Heart right ventricle (tissue), 16 donors: ENCODE results near the gene DPH3. TPM values are rescaled to one million over a fixed set of nuclear protein-coding genes. Genes with fewer than 3 reads are reported as not detected.

Experiments used
- ATAC-seq, 8 donors: fragments of 200-7000 bp; cut with Tn5 transposase; one replicate each; pipeline ENCODE4 v1.9.1; 2020; ENCODE audit warnings: mild to moderate bottlenecking in 8 of 8, moderate library complexity in 8 of 8, moderate number of reproducible peaks in 1 of 8
- DNase-seq, 2 donors: peaks; one replicate each; pipeline ENCODE4 v3.0.0-alpha.2; 2020
- H3K27ac ChIP-seq, 10 donors: fragments of 200-600 bp; sonication (generic) in 2 of 10; one replicate each; pipeline versions ENCODE4 v1.5.0 to v1.8.0; 2020 to 2022; ENCODE audit warnings: mild to moderate bottlenecking in 3 of 10
- H3K27me3 ChIP-seq, 7 donors: fragments of 200-600 bp; one replicate each; pipeline ENCODE4 v1.8.0; 2021 to 2022; ENCODE audit warnings: mild to moderate bottlenecking in 2 of 7
- H3K36me3 ChIP-seq, 9 donors: fragments of 200-600 bp; sonication (generic) in 1 of 9; one replicate each; pipeline versions ENCODE4 v1.5.0 to v1.8.0; 2020 to 2022; ENCODE audit warnings: mild to moderate bottlenecking in 2 of 9
- H3K4me1 ChIP-seq, 9 donors: fragments of 200-600 bp; sonication (generic) in 1 of 9; one replicate each; pipeline versions ENCODE4 v1.5.0 to v1.8.0; 2020 to 2022; ENCODE audit warnings: mild to moderate bottlenecking in 4 of 9
- H3K4me3 ChIP-seq, 10 donors: fragments of 200-600 bp; sonication (generic) in 2 of 10; one replicate each; pipeline versions ENCODE4 v1.5.0 to v1.8.0; 2020 to 2022; ENCODE audit warnings: mild to moderate bottlenecking in 7 of 10, moderate library complexity in 2 of 10
- H3K9me3 ChIP-seq, 11 donors: fragments of 200-600 bp in 10 of 11; sonication (generic) in 2 of 11; one replicate each; pipeline versions ENCODE4 v1.5.0 to v1.8.0; 2013 to 2022; ENCODE audit warnings: mild to moderate bottlenecking in 2 of 11, control low read depth in 1 of 11, moderate library complexity in 1 of 11
- CTCF ChIP-seq, 9 donors: fragments of 200-600 bp; sonication (generic) in 2 of 9; IDR thresholded peaks; one replicate each; pipeline versions ENCODE4 v1.5.0 to v1.8.0; 2021 to 2022; ENCODE audit warnings: antibody characterized with exemption in 9 of 9, mild to moderate bottlenecking in 5 of 9, moderate library complexity in 1 of 9
- WGBS, 2 donors: extraction: QIAGEN DNeasy Blood & Tissue Kit; methylation state at CpG; one replicate each; pipeline ENCODE4 v1.1.7; 2013; ENCODE audit warnings: inconsistent platforms in 1 of 2; 5-methylcytosine and 5-hydroxymethylcytosine counted together
- intact Hi-C, 10 donors: fragments of 100-400 bp; cut with DNase I; formaldehyde crosslinking; loops; one replicate each; pipeline versions ENCODE4 v1.11.1 to v1.14.2; 2022
- polyA plus RNA-seq, 2 donors: library from polyadenylated mRNA; stranded (reverse); fragments of 200-250 nt; gene quantifications; one replicate each; pipeline ENCODE4 v1.2.3, GENCODE V29; 2013
- total RNA-seq, 10 donors: library from RNA; stranded (reverse); fragmentation: NEBNext Ultra II Directional in 3 of 10; extraction: Animal tissue kit (Norgen Biotek cat#: 25700) in 3 of 10; gene quantifications; one replicate each; pipeline versions ENCODE4 v1.2.1 to v1.2.4, GENCODE V29; 2021 to 2023
- donor health status: Arrhythmogenic right ventricular cardiomyopathy.
- donor health status: ischemic (EF 13 %, LVEDD 7.1; RV severe dilation, severe dysfunction).
- donor health status: healthy with polysubstance abuse.
- donor health status: DM: no; HTN: yes; CAD: no.
- donor health status: DM: no; HTN: no; CAD: no.
- donor health status: ischemic (EF 25% LVEDD 6.9; RV normal size, moderate dysfunction).
- donor health status: ischemic (EF 25% LVEDD 5.7; RV mildly dilated, moderate dysfunction).
- donor health status: healthy.
- donor health status: DM: yes; HTN: yes; CAD: no.
- donor health status: Ischemic cardiomyopathy.
- donor health status: ischemic (EF 35%, LVEDD 5.7; RV mildly dilated, moderate dysfunction).
- donor health status: nonischemic (EF 11% LVEDD 7.7; RV severe dilation, severe dysfunction).
- donor health status: DM: yes; HTN: yes; CAD: no.
- donor health status: PGD.
- donor health status: ischemic (EF 29% LVEDD 5.4; RV normal size, mild dysfunction).
- donor health status: nonischemic (EF 23%, LVEDD 6.1; RV moderate dilation, normal function).

The DPH3 gene
- total and polyA plus RNA-seq, 12 donors: 5.5 to 24.5 (median 18.7) TPM

DNA sequence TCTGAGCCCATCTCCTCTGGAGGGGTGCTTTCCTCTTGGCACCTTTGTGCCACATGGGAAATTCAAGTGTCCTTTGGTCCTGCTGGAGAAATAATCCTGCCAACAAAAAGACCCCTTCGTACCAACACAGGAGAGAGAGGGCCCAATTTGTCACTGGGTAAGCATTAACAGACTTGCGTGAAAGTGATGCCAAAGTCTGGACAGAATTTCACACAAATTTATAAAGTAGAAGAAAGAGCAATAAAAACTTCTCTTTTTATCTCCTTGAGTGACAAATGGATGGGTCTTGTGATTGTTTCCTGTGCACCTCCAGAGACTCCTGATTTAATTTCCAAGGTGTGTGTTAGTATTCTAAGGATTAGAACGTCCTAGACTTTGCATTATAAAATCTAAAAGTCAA is 14.9 kb downstream of the DPH3 start:
- WGBS, 2 donors: 76 to 78% methylated on average over 3 of the region's 3 CpGs
- Histone ChIP-seq H3K27ac (no peak overlapping the region), H3K4me3 (no peak overlapping the region), H3K36me3 (no peaks in the 10 kb centered on the region), H3K9me3 (no peaks in the 10 kb centered on the region), H3K4me1 (peaks cover 0 to 21% (median 7%) of the 10 kb centered on the region in 9 donors), H3K27me3 (no peaks in the 10 kb centered on the region)
- DNase-seq (no peak), ATAC-seq (no peak)
- no peak for TF ChIP-seq CTCF (IDR thresholded peaks at IDR 0.05)
- intact Hi-C loops: loop anchor here (2.0 to 10.0 kb wide), 12 partner anchors 65 to 625 kb away; no protein-coding TSS in a partner anchor

DNA sequence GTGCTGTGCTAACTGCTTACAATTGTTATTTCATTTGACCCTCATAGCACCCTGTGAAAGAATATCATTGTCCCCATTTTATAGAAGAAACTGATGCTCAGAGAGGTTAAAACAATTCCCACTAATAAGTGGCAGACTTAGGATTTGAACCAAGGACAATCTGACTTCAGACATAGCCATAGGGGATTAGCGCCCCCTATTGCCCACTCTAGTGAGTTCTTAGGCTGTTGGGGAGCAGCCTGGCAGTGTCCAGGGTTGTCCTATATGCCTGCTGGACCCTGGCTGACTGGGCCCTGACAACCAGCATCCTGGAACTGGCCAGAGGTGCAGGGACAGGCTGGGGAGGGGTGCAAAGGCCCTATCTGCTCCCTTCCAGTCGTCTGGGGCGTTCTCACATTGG is 15.4 kb downstream of the DPH3 start:
- Histone ChIP-seq H3K27me3 (no peaks in the 10 kb centered on the region), H3K4me3 (no peak overlapping the region), H3K27ac (no peak overlapping the region), H3K36me3 (no peaks in the 10 kb centered on the region), H3K9me3 (no peaks in the 10 kb centered on the region), H3K4me1 (peaks cover 0 to 26% (median 13%) of the 10 kb centered on the region in 9 donors)
- intact Hi-C loops: loop anchor here (2.0 to 10.0 kb wide), 11 partner anchors 65 to 625 kb away; no protein-coding TSS in a partner anchor
- DNase-seq (no peak), ATAC-seq (no peak)
- 28% methylated on average over 3 of the region's 3 CpGs for WGBS, 2 donors
- TF ChIP-seq CTCF (IDR thresholded peaks at IDR 0.05): peak in 6 of 9 donors; percentile 13 to 43 (median 27)

DNA sequence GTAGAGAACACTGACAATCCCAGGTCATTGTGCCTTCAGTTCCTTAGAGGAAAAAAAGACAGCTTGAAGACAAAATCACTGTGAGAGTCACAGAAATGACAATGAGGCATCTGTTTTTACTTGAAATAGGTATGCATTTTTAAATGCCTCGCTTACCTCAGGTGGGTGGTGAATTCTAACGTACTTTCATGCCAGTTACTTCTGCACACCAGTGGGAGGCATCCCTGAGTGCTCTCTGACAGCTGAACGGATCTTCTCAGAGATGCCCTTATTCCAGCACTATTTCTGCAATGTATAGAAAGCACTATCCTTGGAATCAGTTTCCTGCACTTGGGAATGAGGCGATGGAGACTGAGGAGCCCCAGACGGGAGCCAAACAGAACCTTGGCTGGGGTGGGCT is 16.2 kb downstream of the DPH3 start:
- DNase-seq: no peak
- Histone ChIP-seq H3K9me3 (no peaks in the 10 kb centered on the region), H3K4me3 (no peak overlapping the region), H3K27ac (no peak overlapping the region), H3K4me1 (peaks cover 0 to 32% (median 20%) of the 10 kb centered on the region in 9 donors), H3K27me3 (no peaks in the 10 kb centered on the region), H3K36me3 (no peaks in the 10 kb centered on the region)
- intact Hi-C loops: loop anchor here (2.0 to 10.0 kb wide), 11 partner anchors 64 to 624 kb away; no protein-coding TSS in a partner anchor
- ATAC-seq: no peak
- TF ChIP-seq CTCF (IDR thresholded peaks at IDR 0.05): no peak
- WGBS, 2 donors: 81 to 82% methylated on average over 5 of the region's 5 CpGs

GRCh38 chr3:16247282-16248061 is 17.3 kb downstream of the DPH3 start:
- no peak overlapping the region for H3K27ac ChIP-seq
- intact Hi-C loops: loop anchor here (1.0 to 10.0 kb wide), 14 partner anchors 63 to 623 kb away; no protein-coding TSS in a partner anchor
- DNase-seq (peak; percentile 63 to 84), ATAC-seq (peak; percentile 24 to 83 (median 72))
- no peaks in the 10 kb centered on the region for H3K36me3 ChIP-seq
- peak; percentile 85 to 98 (median 94) for TF ChIP-seq CTCF (IDR thresholded peaks at IDR 0.05)
- H3K4me3 ChIP-seq: no peak overlapping the region
- no peaks in the 10 kb centered on the region for H3K27me3 ChIP-seq
- WGBS, 2 donors: 31 to 33% methylated on average over 17 of the region's 17 CpGs
- peaks cover 0 to 27% (median 16%) of the 10 kb centered on the region in 9 donors for H3K4me1 ChIP-seq
- no peaks in the 10 kb centered on the region for H3K9me3 ChIP-seq
